ENCODE measurements around the gene KMT2E.
A peak's percentile ranks its signal among the peaks of the same experiment; 100 is the strongest.

The KMT2E gene

DNA sequence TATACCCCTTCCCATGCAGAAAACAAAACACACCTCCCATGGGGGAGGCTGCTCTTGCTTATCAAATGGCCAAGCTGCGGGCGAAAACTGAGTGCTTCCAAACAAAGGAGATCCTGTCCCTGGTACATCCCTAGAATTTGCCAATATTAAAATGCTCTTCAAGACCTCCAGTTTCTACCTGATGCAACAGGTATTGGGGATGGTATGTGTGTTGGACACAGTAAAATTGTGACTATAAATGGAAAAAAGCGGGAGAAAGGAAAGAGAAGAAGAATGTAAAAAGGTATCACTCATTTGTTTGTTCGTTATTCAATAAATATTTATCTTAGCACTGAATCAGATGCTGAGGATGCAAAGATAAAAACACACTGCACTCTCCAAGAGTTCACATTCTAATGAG lies 123.9 kb downstream of the KMT2E start (continued):
- TF ChIP-seq, protein P1, sequence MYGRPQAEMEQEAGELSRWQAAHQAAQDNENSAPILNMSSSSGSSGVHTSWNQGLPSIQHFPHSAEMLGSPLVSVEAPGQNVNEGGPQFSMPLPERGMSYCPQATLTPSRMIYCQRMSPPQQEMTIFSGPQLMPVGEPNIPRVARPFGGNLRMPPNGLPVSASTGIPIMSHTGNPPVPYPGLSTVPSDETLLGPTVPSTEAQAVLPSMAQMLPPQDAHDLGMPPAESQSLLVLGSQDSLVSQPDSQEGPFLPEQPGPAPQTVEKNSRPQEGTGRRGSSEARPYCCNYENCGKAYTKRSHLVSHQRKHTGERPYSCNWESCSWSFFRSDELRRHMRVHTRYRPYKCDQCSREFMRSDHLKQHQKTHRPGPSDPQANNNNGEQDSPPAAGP (tag by site-specific recombination; IDR thresholded peaks at IDR 0.05), result no peak
- TF ChIP-seq, protein P2, sequence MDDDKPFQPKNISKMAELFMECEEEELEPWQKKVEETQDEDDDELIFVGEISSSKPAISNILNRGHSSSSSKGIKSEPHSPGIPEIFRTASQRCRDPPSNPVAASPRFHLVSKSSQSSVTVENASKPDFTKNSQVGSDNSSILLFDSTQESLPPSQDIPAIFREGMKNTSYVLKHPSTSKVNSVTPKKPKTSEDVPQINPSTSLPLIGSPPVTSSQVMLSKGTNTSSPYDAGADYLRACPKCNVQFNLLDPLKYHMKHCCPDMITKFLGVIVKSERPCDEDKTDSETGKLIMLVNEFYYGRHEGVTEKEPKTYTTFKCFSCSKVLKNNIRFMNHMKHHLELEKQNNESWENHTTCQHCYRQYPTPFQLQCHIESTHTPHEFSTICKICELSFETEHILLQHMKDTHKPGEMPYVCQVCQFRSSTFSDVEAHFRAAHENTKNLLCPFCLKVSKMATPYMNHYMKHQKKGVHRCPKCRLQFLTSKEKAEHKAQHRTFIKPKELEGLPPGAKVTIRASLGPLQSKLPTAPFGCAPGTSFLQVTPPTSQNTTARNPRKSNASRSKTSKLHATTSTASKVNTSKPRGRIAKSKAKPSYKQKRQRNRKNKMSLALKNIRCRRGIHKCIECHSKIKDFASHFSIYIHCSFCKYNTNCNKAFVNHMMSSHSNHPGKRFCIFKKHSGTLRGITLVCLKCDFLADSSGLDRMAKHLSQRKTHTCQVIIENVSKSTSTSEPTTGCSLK (tag by site-specific recombination; IDR thresholded peaks at IDR 0.05), result no peak
- TF ChIP-seq, protein P3, sequence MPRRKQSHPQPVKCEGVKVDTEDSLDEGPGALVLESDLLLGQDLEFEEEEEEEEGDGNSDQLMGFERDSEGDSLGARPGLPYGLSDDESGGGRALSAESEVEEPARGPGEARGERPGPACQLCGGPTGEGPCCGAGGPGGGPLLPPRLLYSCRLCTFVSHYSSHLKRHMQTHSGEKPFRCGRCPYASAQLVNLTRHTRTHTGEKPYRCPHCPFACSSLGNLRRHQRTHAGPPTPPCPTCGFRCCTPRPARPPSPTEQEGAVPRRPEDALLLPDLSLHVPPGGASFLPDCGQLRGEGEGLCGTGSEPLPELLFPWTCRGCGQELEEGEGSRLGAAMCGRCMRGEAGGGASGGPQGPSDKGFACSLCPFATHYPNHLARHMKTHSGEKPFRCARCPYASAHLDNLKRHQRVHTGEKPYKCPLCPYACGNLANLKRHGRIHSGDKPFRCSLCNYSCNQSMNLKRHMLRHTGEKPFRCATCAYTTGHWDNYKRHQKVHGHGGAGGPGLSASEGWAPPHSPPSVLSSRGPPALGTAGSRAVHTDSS (tag by site-specific recombination; IDR thresholded peaks at IDR 0.05), result no peak
- TF ChIP-seq, protein P4, sequence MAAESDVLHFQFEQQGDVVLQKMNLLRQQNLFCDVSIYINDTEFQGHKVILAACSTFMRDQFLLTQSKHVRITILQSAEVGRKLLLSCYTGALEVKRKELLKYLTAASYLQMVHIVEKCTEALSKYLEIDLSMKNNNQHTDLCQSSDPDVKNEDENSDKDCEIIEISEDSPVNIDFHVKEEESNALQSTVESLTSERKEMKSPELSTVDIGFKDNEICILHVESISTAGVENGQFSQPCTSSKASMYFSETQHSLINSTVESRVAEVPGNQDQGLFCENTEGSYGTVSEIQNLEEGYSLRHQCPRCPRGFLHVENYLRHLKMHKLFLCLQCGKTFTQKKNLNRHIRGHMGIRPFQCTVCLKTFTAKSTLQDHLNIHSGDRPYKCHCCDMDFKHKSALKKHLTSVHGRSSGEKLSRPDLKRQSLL (tag by site-specific recombination; IDR thresholded peaks at IDR 0.05), result no peak
- TF ChIP-seq, protein P5, sequence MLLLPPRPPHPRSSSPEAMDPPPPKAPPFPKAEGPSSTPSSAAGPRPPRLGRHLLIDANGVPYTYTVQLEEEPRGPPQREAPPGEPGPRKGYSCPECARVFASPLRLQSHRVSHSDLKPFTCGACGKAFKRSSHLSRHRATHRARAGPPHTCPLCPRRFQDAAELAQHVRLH (tag by site-specific recombination; IDR thresholded peaks at IDR 0.05), result no peak

DNA sequence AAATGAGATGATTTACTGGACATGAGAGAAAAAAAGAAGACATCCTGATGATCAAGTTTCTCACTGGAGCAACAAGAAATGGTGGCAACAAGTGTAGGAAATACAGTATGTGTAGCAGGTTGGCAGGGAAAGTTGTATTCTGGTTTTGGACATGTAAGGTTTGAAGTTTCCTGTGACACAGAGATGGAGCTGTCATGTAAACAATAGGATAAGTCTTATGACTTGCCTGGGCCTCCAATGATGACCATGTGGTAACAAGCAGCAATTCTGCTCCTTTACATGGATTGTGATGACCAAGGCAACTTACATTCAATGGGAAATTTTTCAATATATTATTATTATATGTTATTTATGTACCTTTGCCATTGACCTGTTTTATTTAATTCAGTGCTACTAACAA lies 125.4 kb downstream of the KMT2E start:
- ChIA-PET POLR2A (no interaction called here), CTCF (interaction anchor here (1.0 to 1.5 kb wide), 2 partner anchors 14 to 156 kb away, joined by 3 read pairs; no protein-coding TSS in a partner anchor)
- TF ChIP-seq, protein P6, sequence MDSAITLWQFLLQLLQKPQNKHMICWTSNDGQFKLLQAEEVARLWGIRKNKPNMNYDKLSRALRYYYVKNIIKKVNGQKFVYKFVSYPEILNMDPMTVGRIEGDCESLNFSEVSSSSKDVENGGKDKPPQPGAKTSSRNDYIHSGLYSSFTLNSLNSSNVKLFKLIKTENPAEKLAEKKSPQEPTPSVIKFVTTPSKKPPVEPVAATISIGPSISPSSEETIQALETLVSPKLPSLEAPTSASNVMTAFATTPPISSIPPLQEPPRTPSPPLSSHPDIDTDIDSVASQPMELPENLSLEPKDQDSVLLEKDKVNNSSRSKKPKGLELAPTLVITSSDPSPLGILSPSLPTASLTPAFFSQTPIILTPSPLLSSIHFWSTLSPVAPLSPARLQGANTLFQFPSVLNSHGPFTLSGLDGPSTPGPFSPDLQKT (IDR thresholded peaks at IDR 0.05; ENCODE audit: borderline replicate concordance, low read depth, low read length), result no peak
- TF ChIP-seq, protein P7, sequence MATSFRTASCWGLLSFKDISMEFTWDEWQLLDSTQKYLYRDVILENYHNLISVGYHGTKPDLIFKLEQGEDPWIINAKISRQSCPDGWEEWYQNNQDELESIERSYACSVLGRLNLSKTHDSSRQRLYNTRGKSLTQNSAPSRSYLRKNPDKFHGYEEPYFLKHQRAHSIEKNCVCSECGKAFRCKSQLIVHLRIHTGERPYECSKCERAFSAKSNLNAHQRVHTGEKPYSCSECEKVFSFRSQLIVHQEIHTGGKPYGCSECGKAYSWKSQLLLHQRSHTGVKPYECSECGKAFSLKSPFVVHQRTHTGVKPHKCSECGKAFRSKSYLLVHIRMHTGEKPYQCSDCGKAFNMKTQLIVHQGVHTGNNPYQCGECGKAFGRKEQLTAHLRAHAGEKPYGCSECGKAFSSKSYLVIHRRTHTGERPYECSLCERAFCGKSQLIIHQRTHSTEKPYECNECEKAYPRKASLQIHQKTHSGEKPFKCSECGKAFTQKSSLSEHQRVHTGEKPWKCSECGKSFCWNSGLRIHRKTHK (tag by site-specific recombination; IDR thresholded peaks at IDR 0.05), result no peak
- TF ChIP-seq ZNF791 (tag by site-specific recombination; IDR thresholded peaks at IDR 0.05) (no peak), ZNF514 (tag by site-specific recombination; IDR thresholded peaks at IDR 0.05) (no peak), ZNF214 (tag by site-specific recombination; IDR thresholded peaks at IDR 0.05; ENCODE audit: borderline replicate concordance) (no peak), SCRT2 (tag by site-specific recombination; IDR thresholded peaks at IDR 0.05) (peak; percentile 83), ZNF140 (tag by site-specific recombination; IDR thresholded peaks at IDR 0.05) (peak; percentile 83), ZSCAN23 (tag by site-specific recombination; IDR thresholded peaks at IDR 0.05) (no peak), ZNF843 (tag by site-specific recombination; IDR thresholded peaks at IDR 0.05) (no peak), ZNF558 (tag by site-specific recombination; IDR thresholded peaks at IDR 0.05) (no peak)
- H3K4me1 ChIP-seq (ENCODE audit: control insufficient read depth, insufficient read depth, low read length), result 0 out of 2 replicates have a peak, but pooled peaks cover 3% of the 10 kb centered on the region
- H3K4me3 ChIP-seq (ENCODE audit: low read depth, low read length), result no peak overlapping the region
- no peak overlapping the region for H3K27ac ChIP-seq (ENCODE audit: extremely low read depth, low read depth, low read length)
- peaks cover 0 to 37% of the 10 kb centered on the region in 2 experiments; a peak in 2 of 3 replicates for H3K36me3 ChIP-seq (ENCODE audit: control insufficient read depth in 2 of 2, insufficient read depth in 1 of 2, low read length in 2 of 2)
- H3K9me3 ChIP-seq (ENCODE audit: control insufficient read depth, insufficient read depth, low read depth, low read length), result no peaks in the 10 kb centered on the region

Data from HEK293 (cell line).